HG03196 (cell line): ENCODE measurements around the gene KDM4C.
"Not testable (repeated sequence)": the region's sequence is repeated elsewhere in the genome, so short reads cannot be mapped to it uniquely, and the experiment has no call there.

Experiments used
- ATAC-seq: cut with Tn5 transposase; IDR thresholded peaks from one replicate; pipeline ENCODE4 v1.9.1; 2021; ENCODE audit not compliant: unreplicated experiment

The KDM4C gene

GRCh38 chr9:6757456-6758247 lies at the start of gene KDM4C:
TSS of gene KDM4C (plus strand) at chr9:6757973. CDS start at chr9:6792989, 35,016 bp downstream.
- ATAC-seq, result peak; percentile 80

GRCh38 chr9:6708732-6709131 lies 49.0 kb upstream of the KDM4C start:
- ATAC-seq, result no peak

- no peak for ATAC-seq
Observed at GRCh38 chr9:6711403-6711802, 46.4 kb upstream of the KDM4C start.

GRCh38 chr9:6712041-6712440 lies 45.7 kb upstream of the KDM4C start:
- no peak for ATAC-seq

GRCh38 chr9:6714176-6714575 lies 43.6 kb upstream of the KDM4C start:
- ATAC-seq, result no peak

GRCh38 chr9:6715153-6715754 lies 42.5 kb upstream of the KDM4C start:
- not testable (repeated sequence) for ATAC-seq

- peak; percentile 73 for ATAC-seq
Observed at GRCh38 chr9:6715755-6716643, 41.8 kb upstream of the KDM4C start.

- no peak for ATAC-seq
Observed at GRCh38 chr9:6716766-6717165, 41.0 kb upstream of the KDM4C start.

- ATAC-seq, result no peak
Observed at GRCh38 chr9:6723881-6724420, 33.8 kb upstream of the KDM4C start.

- no peak for ATAC-seq
Observed at GRCh38 chr9:6733257-6733656, 24.5 kb upstream of the KDM4C start.

- no peak for ATAC-seq
Observed at GRCh38 chr9:6733831-6734230, 23.9 kb upstream of the KDM4C start.

GRCh38 chr9:6735422-6735821 lies 22.4 kb upstream of the KDM4C start:
- ATAC-seq, result no peak

- no peak for ATAC-seq
Observed at GRCh38 chr9:6739218-6739617, 18.6 kb upstream of the KDM4C start.

GRCh38 chr9:6748861-6749260 lies 8.9 kb upstream of the KDM4C start:
- not testable (repeated sequence) for ATAC-seq

- ATAC-seq, result not testable (repeated sequence)
Observed at GRCh38 chr9:6754861-6755260, 2.9 kb upstream of the KDM4C start.

- ATAC-seq, result peak; percentile 30
Observed at GRCh38 chr9:6757132-6757455, 679 bp upstream of the KDM4C start.

GRCh38 chr9:6758248-6758497 lies 400 bp downstream of the KDM4C start:
- ATAC-seq, result peak; percentile 15

GRCh38 chr9:6758498-6759184 lies 868 bp downstream of the KDM4C start:
- peak; percentile 23 for ATAC-seq

- peak; percentile 10 for ATAC-seq
Observed at GRCh38 chr9:6759185-6759977, 1.6 kb downstream of the KDM4C start.

- ATAC-seq, result no peak
Observed at GRCh38 chr9:6761306-6761705, 3.5 kb downstream of the KDM4C start.
